ENCODE data around the gene PDE4D. TPM values are rescaled to one million over a fixed set of nuclear protein-coding genes. Genes with fewer than 3 reads are reported as not detected.

The PDE4D gene
- total RNA-seq, 1 donor from 2014 or later = 26.9 TPM

DNA sequence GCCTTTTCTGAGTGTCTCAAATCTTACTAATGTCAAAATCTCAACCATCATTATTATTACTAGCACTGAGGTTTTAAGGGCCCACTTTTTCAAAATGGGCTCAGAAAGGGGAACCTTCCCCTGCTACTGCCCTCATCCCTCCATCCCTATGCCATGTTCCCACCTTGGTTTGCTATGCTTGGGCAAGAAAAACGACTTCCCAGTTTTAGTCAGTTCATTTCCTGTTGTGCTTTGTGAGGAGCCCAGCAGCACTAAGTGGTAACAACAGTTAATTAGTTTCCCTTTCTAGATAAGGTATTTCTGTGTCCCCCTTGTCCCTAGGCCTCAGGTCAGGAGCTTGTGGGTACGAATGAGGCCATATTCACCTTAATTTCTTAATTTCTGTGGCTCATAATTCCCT is 715.5 kb downstream of the PDE4D start:
- DNase-seq (ENCODE audit: low read depth) = no peak

- no peak for DNase-seq (ENCODE audit: low read depth)
Measured at GRCh38 chr5:59177644-59178043, 715.9 kb downstream of the PDE4D start.

- DNase-seq (ENCODE audit: low read depth) = peak; percentile 84
Measured at GRCh38 chr5:59174248-59174844, 719.2 kb downstream of the PDE4D start.

- DNase-seq (ENCODE audit: low read depth) = no peak
Measured at GRCh38 chr5:59173578-59173977, 719.9 kb downstream of the PDE4D start.

GRCh38 chr5:59171131-59171530 is 722.4 kb downstream of the PDE4D start:
- no peak for DNase-seq (ENCODE audit: low read depth)

- DNase-seq (ENCODE audit: low read depth) = no peak
Measured at GRCh38 chr5:59169768-59170150, 723.8 kb downstream of the PDE4D start.

GRCh38 chr5:59169081-59169767 is 724.3 kb downstream of the PDE4D start:
- DNase-seq (ENCODE audit: low read depth) = no peak

GRCh38 chr5:59168067-59168466 is 725.5 kb downstream of the PDE4D start:
- no peak for DNase-seq (ENCODE audit: low read depth)

DNA sequence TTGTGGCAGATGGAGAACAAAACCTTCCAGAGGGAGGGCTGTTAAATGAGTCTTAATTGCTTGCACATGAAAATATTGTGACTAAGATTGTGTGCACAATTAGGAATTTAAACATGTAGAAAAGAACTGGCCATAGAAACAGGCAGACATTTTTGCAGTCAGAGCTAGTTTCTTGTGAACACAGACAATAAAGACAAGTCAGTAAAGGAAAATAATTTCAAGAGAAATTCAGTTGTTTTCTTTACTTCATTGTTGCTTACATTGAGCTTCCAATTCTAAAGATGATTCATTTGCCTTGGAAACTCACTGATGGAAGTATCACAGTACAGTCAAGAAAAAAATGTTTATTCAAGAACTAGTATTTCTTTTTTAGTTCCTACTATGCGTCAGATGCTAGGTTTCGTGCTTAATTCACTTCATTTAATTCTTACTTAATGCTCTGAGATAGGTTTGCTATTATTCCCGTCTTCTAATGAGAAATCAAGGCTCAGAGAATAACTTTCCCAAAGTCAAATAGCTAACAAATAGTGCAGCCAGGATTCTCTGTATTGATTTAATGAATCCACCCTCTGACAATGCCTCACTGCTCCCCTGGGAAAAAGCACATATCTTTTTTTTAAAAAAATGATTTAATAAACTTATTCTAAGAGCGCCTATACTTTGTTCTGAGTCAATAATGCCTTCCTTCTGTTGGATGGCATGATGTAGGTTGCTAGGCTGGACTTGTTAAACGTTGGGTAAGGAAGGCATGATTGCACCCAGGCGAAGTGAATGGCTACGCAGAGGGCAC is 729.3 kb downstream of the PDE4D start:
- no peak for DNase-seq (ENCODE audit: low read depth)

DNA sequence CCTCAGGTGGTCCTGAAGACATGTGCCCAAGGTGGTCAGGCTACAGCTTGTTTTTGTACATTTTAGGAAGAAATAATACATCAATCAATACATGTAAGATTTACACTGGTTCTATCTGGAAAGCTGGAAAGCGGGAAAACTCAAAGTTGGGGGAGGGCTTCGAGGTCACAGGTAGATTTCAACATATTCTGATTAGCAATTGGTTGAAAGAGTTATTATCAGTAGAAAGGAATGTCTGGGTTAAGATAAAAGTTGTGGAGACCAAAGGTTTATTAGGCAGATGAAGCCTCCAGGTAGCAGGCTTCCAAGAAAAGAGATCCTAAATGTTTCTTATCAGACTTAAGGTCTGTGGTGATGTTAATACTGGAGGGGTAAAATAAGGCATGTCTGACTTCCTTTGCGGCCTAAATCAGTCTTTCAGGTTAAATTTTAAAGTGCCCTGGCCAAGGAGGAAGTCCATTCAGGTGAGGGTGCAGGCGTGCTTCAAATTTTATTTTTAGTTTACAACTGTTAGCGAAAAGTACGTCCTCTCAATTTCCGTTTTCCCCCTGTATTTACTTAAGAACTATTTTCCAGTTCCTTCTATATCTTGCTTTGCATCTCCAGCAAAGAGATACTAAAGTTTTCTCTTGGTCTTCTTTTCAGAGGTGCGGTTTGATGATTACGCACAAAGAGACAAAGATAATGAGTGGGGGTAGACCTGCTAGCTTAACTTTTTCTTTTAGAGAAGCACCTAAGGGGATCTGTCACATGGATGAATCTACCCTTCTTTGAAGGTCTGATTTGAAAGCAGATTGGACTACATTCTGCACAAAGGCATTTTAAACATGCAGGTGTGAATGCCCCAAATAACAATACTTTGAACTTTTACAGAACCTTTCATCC is 732.1 kb downstream of the PDE4D start:
- DNase-seq (ENCODE audit: low read depth) = no peak

DNA sequence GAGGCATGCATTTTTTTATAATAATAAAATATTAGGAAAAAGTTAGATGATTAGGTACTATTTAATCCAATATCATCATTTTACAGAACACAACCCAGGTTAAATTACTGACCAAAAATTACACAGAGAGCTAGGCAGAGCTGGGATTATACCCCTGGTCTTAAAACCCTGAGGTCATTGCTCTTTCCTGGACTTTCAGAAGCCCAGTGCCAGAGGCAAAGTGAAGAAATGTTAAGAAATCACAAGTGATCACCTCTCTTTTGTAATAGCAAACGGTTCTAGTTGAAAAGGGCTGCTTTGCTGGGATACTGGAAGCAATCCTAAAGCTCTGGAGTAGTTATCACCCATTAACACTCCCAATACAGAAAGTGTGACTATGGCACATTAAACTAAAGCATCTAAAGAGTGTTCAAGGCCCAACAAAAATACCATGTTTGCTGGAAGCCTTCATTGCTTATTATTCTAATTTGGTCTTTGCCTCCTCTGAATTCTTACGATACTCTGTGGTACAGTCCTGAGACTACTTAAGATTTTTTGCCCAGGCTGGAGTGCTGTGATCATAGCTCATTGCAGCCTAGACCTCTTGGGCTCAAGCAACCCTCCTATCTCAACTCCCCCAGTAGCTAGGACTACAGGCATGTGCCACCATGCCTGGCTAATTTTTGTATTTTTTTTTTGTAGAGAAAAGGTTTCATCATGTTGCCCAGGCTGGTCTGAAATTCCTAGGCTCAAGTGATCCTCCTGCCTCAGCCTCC is 734.7 kb downstream of the PDE4D start:
- no peak for DNase-seq (ENCODE audit: low read depth)

- peak; percentile 40 for DNase-seq (ENCODE audit: low read depth)
Measured at GRCh38 chr5:59158165-59158564, 735.4 kb downstream of the PDE4D start.

DNA sequence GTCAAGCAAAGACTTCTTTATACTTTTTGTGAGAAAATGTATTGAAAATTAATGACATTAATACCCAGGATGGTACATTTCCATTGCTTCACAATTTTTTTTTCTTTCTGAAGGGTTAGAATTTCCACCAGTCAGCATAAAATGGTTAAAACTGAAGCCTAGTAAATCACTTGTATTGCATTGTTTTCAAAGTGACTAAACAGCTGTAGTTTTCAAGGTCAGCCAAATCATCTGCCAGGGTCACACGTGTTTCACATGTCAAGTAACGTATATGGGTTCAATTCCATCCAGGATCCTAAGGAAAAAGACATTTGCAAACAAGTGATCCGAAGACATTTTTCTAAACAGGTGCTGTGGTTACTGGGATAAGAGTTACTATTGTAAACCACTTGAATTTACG is 736.5 kb downstream of the PDE4D start:
- no peak for DNase-seq (ENCODE audit: low read depth)

GRCh38 chr5:59152701-59153245 is 740.8 kb downstream of the PDE4D start:
- no peak for DNase-seq (ENCODE audit: low read depth)

- peak; percentile 56 for DNase-seq (ENCODE audit: low read depth)
Measured at GRCh38 chr5:59151162-59151889, 742.2 kb downstream of the PDE4D start.

GRCh38 chr5:59149827-59150226 is 743.7 kb downstream of the PDE4D start:
- DNase-seq (ENCODE audit: low read depth) = peak; percentile 33

DNA sequence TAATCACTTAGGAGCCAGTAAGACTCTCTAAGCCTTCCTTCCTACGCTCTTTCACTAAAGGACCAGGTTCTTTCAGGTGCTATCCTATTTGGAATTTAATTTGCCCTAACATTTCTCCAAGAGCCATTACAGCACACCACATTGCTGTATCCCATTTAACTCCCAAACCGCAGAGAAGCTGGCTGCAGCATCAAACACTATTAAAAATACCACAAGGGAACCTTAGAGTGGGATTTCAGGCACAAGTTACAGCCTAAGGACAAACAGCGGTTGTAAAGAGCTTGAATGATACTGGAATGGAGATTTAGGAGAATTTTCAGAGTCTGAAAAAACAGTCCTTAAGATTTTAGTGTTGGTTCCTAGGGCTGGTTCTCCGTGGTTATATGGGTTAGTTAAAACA is 744.3 kb downstream of the PDE4D start:
- no peak for DNase-seq (ENCODE audit: low read depth)

GRCh38 chr5:59146729-59147128 is 746.8 kb downstream of the PDE4D start:
- DNase-seq (ENCODE audit: low read depth) = no peak

DNA sequence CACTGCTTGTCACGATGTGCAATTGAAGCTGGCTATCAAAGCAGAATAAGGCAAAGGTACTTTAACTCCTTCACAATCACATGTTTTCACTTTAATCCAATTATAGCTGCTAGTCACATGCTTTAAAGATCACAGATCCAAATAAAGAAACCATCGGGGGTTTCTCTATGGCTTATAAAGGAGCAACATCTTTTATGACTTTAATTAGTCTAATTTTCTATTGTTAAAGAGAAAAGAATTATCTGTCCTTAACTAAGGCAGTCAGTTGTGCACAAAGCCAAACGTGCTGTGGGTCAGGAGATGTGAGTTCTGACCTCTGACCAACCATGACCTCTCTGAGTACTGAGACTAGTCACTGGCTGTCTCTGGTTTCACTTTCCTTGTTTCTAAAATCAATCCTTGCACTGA is 749.6 kb downstream of the PDE4D start:
- DNase-seq (ENCODE audit: low read depth) = no peak

DNA sequence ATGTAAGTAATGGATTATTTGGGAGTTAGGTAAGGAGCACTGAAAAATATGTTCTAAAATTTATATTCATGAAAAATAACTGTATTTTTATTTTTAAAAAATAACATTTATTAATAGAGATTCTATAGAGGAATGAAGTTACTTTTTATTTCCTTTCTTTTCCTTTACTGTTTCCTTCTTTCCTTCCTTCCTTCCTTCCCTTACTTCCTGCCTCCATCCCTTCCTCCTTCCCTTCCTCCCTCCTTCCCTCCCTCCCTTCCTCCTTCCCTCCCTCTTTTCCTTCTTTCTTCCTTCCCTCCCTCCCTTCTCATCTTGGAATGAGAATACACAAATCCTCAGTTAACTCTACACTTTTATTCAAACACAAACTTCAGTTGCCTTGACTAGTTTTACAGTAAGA is 750.6 kb downstream of the PDE4D start:
- no peak for DNase-seq (ENCODE audit: low read depth)

Measured in renal cortical epithelial cell (primary cell).